ENCODE data around the gene MEF2A.
A peak's percentile ranks its signal among the peaks of the same experiment; 100 is the strongest.
"Not testable (repeated sequence)": the region's sequence is repeated elsewhere in the genome, so short reads cannot be mapped to it uniquely, and the experiment has no call there.

The MEF2A gene

GRCh38 chr15:99633655-99634054 is 67.9 kb downstream of the MEF2A start:
- Mint-ChIP-seq H3K36me3 (peaks cover 41% of the 10 kb centered on the region), H3K4me3 (no peak overlapping the region), H3K4me1 (ENCODE audit: low read depth) (peaks cover 37% of the 10 kb centered on the region), H3K27me3 (no peaks in the 10 kb centered on the region), H3K27ac (no peak overlapping the region), H3K9me3 (ENCODE audit: low read depth) (peaks cover 5% of the 10 kb centered on the region)

GRCh38 chr15:99634576-99634975 is 68.8 kb downstream of the MEF2A start:
- Mint-ChIP-seq H3K36me3 (peaks cover 41% of the 10 kb centered on the region), H3K9me3 (ENCODE audit: low read depth) (peaks cover 5% of the 10 kb centered on the region), H3K27me3 (no peaks in the 10 kb centered on the region), H3K27ac (no peak overlapping the region), H3K4me3 (no peak overlapping the region), H3K4me1 (ENCODE audit: low read depth) (peaks cover 40% of the 10 kb centered on the region)

DNA sequence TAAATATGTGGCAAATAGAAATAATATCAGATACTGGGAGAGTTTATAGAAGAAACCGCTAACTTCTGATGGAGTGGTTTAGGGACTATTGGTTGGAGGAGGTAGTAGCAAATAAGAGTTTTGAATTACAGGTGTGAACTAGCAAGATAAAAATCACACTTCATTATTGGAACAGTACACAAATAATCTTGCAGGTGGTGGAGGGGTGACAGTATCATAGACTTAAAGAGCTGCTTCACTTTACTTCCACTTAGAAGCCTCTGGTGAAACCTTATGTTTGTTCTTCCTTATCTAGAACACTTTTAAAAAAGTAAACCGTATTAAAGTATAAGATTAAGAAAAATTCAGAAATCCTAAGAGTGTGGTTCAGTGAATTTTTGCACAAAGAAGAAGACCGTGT is 69.4 kb downstream of the MEF2A start:
- H3K27ac Mint-ChIP-seq, result no peak overlapping the region

GRCh38 chr15:99635794-99636193 is 70.0 kb downstream of the MEF2A start:
- no peak overlapping the region for H3K27ac Mint-ChIP-seq
- H3K4me3 Mint-ChIP-seq, result no peak overlapping the region
- H3K36me3 Mint-ChIP-seq, result peaks cover 34% of the 10 kb centered on the region
- no peaks in the 10 kb centered on the region for H3K27me3 Mint-ChIP-seq
- H3K4me1 Mint-ChIP-seq (ENCODE audit: low read depth), result peaks cover 33% of the 10 kb centered on the region
- peaks cover 5% of the 10 kb centered on the region for H3K9me3 Mint-ChIP-seq (ENCODE audit: low read depth)

More for the DNA sequence above, 69.4 kb downstream of the MEF2A start:
- H3K9me3 Mint-ChIP-seq (ENCODE audit: low read depth), result peaks cover 5% of the 10 kb centered on the region
- peaks cover 39% of the 10 kb centered on the region for H3K4me1 Mint-ChIP-seq (ENCODE audit: low read depth)
- no peaks in the 10 kb centered on the region for H3K27me3 Mint-ChIP-seq
- no peak overlapping the region for H3K4me3 Mint-ChIP-seq
- H3K36me3 Mint-ChIP-seq, result peaks cover 37% of the 10 kb centered on the region

- Mint-ChIP-seq H3K4me1 (ENCODE audit: low read depth) (peaks cover 7% of the 10 kb centered on the region), H3K9me3 (ENCODE audit: low read depth) (peaks cover 4% of the 10 kb centered on the region), H3K36me3 (peaks cover 52% of the 10 kb centered on the region), H3K27me3 (no peaks in the 10 kb centered on the region), H3K4me3 (no peak overlapping the region), H3K27ac (peak overlapping the region; percentile 29)
Measured at GRCh38 chr15:99644913-99645542, 79.2 kb downstream of the MEF2A start.

DNA sequence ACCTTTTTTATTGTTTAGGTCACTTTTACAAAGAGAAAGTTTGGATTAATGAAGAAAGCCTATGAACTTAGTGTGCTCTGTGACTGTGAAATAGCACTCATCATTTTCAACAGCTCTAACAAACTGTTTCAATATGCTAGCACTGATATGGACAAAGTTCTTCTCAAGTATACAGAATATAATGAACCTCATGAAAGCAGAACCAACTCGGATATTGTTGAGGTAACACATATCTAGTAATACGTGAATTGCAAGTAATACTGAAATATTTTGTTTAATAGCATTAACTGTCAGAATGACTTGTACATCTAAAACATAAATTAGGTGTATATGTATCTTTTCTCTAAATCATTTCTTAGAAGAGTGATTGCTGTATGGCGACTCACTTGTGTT is 79.8 kb downstream of the MEF2A start:
- H3K27ac Mint-ChIP-seq, result no peak overlapping the region
- H3K9me3 Mint-ChIP-seq (ENCODE audit: low read depth), result peaks cover 4% of the 10 kb centered on the region
- no peaks in the 10 kb centered on the region for H3K27me3 Mint-ChIP-seq
- H3K36me3 Mint-ChIP-seq, result peaks cover 55% of the 10 kb centered on the region
- H3K4me3 Mint-ChIP-seq, result no peak overlapping the region
- peaks cover 7% of the 10 kb centered on the region for H3K4me1 Mint-ChIP-seq (ENCODE audit: low read depth)

DNA sequence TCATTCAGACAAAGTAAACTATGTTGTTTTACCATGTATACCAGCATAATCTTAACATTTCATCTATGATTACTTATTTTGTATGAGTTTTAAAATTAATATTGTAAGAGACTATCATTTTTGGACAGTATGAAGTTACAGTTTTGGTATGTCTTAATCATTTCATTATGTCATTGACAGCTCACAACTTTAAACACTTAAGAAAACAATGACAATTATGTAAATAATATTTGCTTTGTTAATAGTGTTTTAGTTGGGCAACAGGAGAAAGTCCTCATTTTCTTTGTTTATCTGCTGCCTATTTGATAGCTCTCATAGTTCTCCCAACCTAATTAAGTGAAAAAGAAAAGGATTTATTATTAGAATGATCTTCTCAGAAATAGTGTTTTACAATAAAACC is 80.2 kb downstream of the MEF2A start:
- Mint-ChIP-seq H3K4me1 (ENCODE audit: low read depth) (peaks cover 10% of the 10 kb centered on the region), H3K27me3 (no peaks in the 10 kb centered on the region), H3K36me3 (peaks cover 51% of the 10 kb centered on the region), H3K27ac (no peak overlapping the region), H3K4me3 (no peak overlapping the region), H3K9me3 (ENCODE audit: low read depth) (peaks cover 4% of the 10 kb centered on the region)

- Mint-ChIP-seq H3K36me3 (peaks cover 26% of the 10 kb centered on the region), H3K4me1 (ENCODE audit: low read depth) (peaks cover 14% of the 10 kb centered on the region), H3K4me3 (no peak overlapping the region), H3K27me3 (no peaks in the 10 kb centered on the region), H3K27ac (no peak overlapping the region), H3K9me3 (ENCODE audit: low read depth) (peaks cover 2% of the 10 kb centered on the region)
Measured at GRCh38 chr15:99651023-99651807, 85.4 kb downstream of the MEF2A start.

GRCh38 chr15:99656205-99656604 is 90.4 kb downstream of the MEF2A start:
- H3K9me3 Mint-ChIP-seq (ENCODE audit: low read depth), result no peaks in the 10 kb centered on the region
- H3K27ac Mint-ChIP-seq, result no peak overlapping the region
- H3K4me3 Mint-ChIP-seq, result no peak overlapping the region
- peaks cover 24% of the 10 kb centered on the region for H3K4me1 Mint-ChIP-seq (ENCODE audit: low read depth)
- no peaks in the 10 kb centered on the region for H3K27me3 Mint-ChIP-seq
- H3K36me3 Mint-ChIP-seq, result peaks cover 4% of the 10 kb centered on the region

DNA sequence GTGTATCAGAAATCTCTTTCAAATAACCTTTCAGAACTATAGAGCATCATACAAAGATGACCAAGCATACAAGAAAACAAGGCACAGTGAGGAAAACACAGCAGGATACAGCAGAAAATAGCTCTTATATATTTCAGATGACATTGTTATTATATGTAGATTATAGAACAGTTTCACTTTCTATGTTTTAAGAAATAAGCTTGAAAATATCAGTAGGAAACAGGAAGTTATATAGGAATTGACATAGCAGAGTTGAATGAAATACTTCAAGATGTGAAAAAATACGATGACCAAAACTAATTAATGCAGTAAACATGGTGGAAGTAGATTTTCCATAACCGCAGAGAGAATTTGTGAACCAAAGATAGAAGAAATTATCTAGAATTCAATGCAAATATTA is 92.2 kb downstream of the MEF2A start:
- H3K27ac Mint-ChIP-seq, result no peak overlapping the region
- no peaks in the 10 kb centered on the region for H3K9me3 Mint-ChIP-seq (ENCODE audit: low read depth)
- H3K4me3 Mint-ChIP-seq, result no peak overlapping the region
- H3K27me3 Mint-ChIP-seq, result no peaks in the 10 kb centered on the region
- H3K36me3 Mint-ChIP-seq, result no peaks in the 10 kb centered on the region
- H3K4me1 Mint-ChIP-seq (ENCODE audit: low read depth), result peaks cover 18% of the 10 kb centered on the region

DNA sequence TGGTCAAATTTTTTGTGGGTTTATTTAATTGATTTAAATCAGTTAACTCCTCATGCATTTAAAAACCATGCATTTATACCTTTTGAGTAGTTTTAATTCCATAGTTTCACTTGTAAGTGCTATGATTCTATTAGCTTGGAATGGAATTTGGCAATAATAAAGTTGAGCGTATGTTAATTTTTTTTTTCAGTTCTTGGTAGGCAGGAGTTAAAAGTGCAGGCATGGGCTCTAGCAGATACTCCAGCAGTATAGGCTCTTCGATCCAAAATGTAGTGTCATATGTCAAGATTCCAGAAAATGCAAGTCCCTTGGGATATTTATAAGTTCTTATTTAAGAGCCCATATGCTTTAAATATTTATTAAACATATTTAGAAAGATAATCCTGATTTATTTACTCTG is 97.1 kb downstream of the MEF2A start:
- Mint-ChIP-seq H3K27me3 (no peaks in the 10 kb centered on the region), H3K27ac (no peak overlapping the region), H3K4me3 (no peak overlapping the region), H3K36me3 (peaks cover 10% of the 10 kb centered on the region), H3K9me3 (ENCODE audit: low read depth) (no peaks in the 10 kb centered on the region), H3K4me1 (ENCODE audit: low read depth) (peaks cover 3% of the 10 kb centered on the region)

GRCh38 chr15:99666073-99666472 is 100.3 kb downstream of the MEF2A start:
- H3K27ac Mint-ChIP-seq, result peak overlapping the region; percentile 2
- not testable (repeated sequence) for H3K36me3 Mint-ChIP-seq; H3K4me1 Mint-ChIP-seq (ENCODE audit: low read depth); H3K27me3 Mint-ChIP-seq; H3K9me3 Mint-ChIP-seq (ENCODE audit: low read depth); H3K4me3 Mint-ChIP-seq

DNA sequence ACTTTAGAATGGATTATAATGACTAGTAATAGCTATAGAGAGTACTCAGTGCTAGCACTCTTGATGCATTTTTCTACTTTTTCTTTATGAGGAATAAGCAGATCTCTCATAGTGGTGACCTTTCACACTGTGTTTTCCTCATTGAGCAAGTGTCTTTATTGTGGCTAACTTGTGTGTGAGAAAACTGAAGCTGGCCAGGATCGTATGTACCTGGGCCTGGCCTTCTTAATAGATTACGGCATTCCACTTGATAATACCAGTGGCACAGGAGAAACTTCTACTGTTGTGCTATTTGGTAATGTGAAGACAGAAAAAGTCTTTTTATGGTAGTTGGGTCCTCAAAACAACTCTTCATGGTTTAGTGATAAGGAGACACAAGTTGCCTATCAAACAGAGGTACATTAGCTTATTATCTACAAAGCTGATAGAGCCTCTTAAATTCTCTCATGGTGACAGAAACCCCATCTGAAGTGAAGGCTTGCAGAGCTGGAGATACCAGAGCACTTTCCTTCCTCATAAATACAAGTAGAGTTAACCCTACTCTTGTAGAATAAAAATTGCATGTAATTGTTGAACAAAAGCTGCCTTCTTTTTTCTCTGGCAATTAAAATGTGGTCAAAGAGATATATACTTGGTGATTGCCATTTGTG is 102.9 kb downstream of the MEF2A start:
- H3K27me3 Mint-ChIP-seq, result no peaks in the 10 kb centered on the region
- H3K4me3 Mint-ChIP-seq, result no peak overlapping the region
- H3K36me3 Mint-ChIP-seq, result peaks cover 10% of the 10 kb centered on the region
- H3K9me3 Mint-ChIP-seq (ENCODE audit: low read depth), result no peaks in the 10 kb centered on the region
- no peak overlapping the region for H3K27ac Mint-ChIP-seq
- peaks cover 2% of the 10 kb centered on the region for H3K4me1 Mint-ChIP-seq (ENCODE audit: low read depth)

DNA sequence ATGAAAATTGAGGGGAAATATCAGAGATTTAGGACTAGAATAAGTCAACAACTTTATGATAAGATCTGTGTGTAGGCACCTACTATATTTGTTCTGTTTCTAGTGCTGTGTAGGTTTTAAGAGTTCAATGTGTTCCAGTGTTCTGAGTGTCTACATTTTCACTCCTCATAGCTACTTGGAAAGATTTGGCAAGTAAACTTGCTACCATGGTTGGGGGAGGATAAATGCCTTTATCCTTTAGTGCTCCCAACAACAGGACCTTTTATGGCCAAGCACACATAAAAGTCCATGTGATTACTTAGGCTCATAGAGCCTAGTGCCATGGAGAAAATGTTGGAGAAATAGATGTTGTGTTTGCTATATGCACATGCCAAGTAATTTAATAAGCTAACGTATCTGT is 103.5 kb downstream of the MEF2A start:
- Mint-ChIP-seq H3K27me3 (no peaks in the 10 kb centered on the region), H3K9me3 (ENCODE audit: low read depth) (no peaks in the 10 kb centered on the region), H3K4me1 (ENCODE audit: low read depth) (peaks cover 2% of the 10 kb centered on the region), H3K27ac (no peak overlapping the region), H3K36me3 (peaks cover 6% of the 10 kb centered on the region), H3K4me3 (no peak overlapping the region)

DNA sequence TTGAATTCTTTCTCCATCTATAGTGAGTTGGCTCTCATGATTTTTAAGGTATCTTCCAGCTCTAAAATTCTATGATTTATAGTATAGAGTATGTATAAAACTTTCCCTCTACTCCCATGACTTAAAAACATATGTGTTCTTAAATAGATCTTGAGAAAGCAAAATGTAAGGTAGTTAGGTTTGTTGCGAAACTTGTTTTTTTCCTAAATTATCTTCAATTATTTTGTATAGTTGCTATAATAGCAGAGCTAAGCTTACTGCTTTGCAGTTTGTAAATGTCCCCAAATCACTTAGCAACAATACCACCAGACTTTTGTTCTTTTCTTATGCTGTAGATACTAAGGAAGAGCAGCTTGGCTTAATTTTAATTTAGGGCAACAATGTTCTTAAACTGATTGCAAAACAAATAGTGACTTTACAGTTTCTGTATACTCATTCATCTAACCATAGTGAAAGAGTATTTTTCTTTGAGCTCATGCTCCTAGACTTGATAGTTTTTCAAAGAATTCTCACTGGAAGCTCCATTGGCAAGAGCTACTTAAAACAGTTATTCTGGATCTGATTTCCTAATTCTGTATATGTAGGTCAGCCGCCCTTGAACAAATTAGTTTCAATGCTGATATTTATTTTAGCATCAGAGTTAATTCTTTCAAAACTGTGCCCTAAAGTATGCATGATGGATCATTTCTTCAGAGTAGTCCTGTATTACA is 106.3 kb downstream of the MEF2A start:
- H3K9me3 Mint-ChIP-seq (ENCODE audit: low read depth), result no peaks in the 10 kb centered on the region

More for the DNA sequence above, 106.3 kb downstream of the MEF2A start:
- Mint-ChIP-seq H3K27me3 (no peaks in the 10 kb centered on the region), H3K36me3 (peaks cover 4% of the 10 kb centered on the region), H3K4me1 (ENCODE audit: low read depth) (peaks cover 2% of the 10 kb centered on the region), H3K27ac (no peak overlapping the region), H3K4me3 (no peak overlapping the region)

Measured in activated naive CD8-positive, alpha-beta T cell (primary cell).